ENCODE results near the gene SORCS3. TPM values are rescaled to one million over a fixed set of nuclear protein-coding genes. Genes with fewer than 3 reads are reported as not detected.

The SORCS3 gene
- total RNA-seq, 1 experiment from 2014 or later, result not detected

GRCh38 chr10:105094048-105094447, 453.0 kb downstream of the SORCS3 start:
- H3K27ac ChIP-seq (ENCODE audit: low read length), result no peak overlapping the region
- H3K27me3 ChIP-seq (ENCODE audit: control insufficient read depth, insufficient read depth, low read length), result no peaks in the 10 kb centered on the region
- no peaks in the 10 kb centered on the region for H3K4me1 ChIP-seq (ENCODE audit: control insufficient read depth, insufficient read depth, low read length)
- DNase-seq (ENCODE audit: low read depth, low spot score), result no peak
- H3K36me3 ChIP-seq (ENCODE audit: control insufficient read depth, insufficient read depth, low read length), result no peaks in the 10 kb centered on the region
- ATAC-seq, result no peak
- no TSS peak for BruUV-seq (replicated peaks)
- CTCF ChIA-PET, result no interaction called here
- H3K4me3 ChIP-seq (ENCODE audit: low read depth in 2 of 2, low read length in 2 of 2), result no peak overlapping the region
- in situ Hi-C loops (cut with HindIII; ENCODE audit: low pct_unique_long_range_greater_than_20kb, low sequenced_read_pairs) (no loop called here), intact Hi-C loops (cut with micrococcal nuclease; ENCODE audit: unreplicated experiment) (no loop called here)
- POLR2A ChIA-PET, result no interaction called here
- TF ChIP-seq CTCF (IDR thresholded peaks at IDR 0.05) (no peak), REST (IDR thresholded peaks at IDR 0.05; ENCODE audit: insufficient read depth in 1 of 2, low read depth in 2 of 2, low read length in 1 of 2) (no peak), POLR2AphosphoS5 (IDR thresholded peaks at IDR 0.05; ENCODE audit: low read depth, low read length) (no peak), TCF7L2 (IDR thresholded peaks at IDR 0.05; ENCODE audit: low read depth, low read length) (no peak), SIN3A (IDR thresholded peaks at IDR 0.05; ENCODE audit: borderline replicate concordance, insufficient read depth, low read depth, low read length) (no peak)
- no peaks in the 10 kb centered on the region for H3K9me3 ChIP-seq (ENCODE audit: control insufficient read depth, insufficient read depth, low read depth, low read length)

GRCh38 chr10:105096316-105096715, 455.2 kb downstream of the SORCS3 start:
- Histone ChIP-seq H3K36me3 (ENCODE audit: control insufficient read depth, insufficient read depth, low read length) (no peaks in the 10 kb centered on the region), H3K4me1 (ENCODE audit: control insufficient read depth, insufficient read depth, low read length) (no peaks in the 10 kb centered on the region), H3K27me3 (ENCODE audit: control insufficient read depth, insufficient read depth, low read length) (no peaks in the 10 kb centered on the region), H3K27ac (ENCODE audit: low read length) (no peak overlapping the region), H3K4me3 (ENCODE audit: low read depth in 2 of 2, low read length in 2 of 2) (no peak overlapping the region), H3K9me3 (ENCODE audit: control insufficient read depth, insufficient read depth, low read depth, low read length) (no peaks in the 10 kb centered on the region)
- POLR2A ChIA-PET, result no interaction called here
- BruUV-seq (replicated peaks), result no TSS peak
- intact Hi-C loops (cut with micrococcal nuclease; ENCODE audit: unreplicated experiment), result no loop called here
- in situ Hi-C loops (cut with HindIII; ENCODE audit: low pct_unique_long_range_greater_than_20kb, low sequenced_read_pairs), result no loop called here
- CTCF ChIA-PET, result no interaction called here
- no peak for ATAC-seq
- TF ChIP-seq POLR2AphosphoS5 (IDR thresholded peaks at IDR 0.05; ENCODE audit: low read depth, low read length) (no peak), SIN3A (IDR thresholded peaks at IDR 0.05; ENCODE audit: borderline replicate concordance, insufficient read depth, low read depth, low read length) (no peak), REST (IDR thresholded peaks at IDR 0.05; ENCODE audit: insufficient read depth in 1 of 2, low read depth in 2 of 2, low read length in 1 of 2) (no peak), CTCF (IDR thresholded peaks at IDR 0.05) (no peak), TCF7L2 (IDR thresholded peaks at IDR 0.05; ENCODE audit: low read depth, low read length) (no peak)
- no peak for DNase-seq (ENCODE audit: low read depth, low spot score)
